K562 treated with DMSO at 1 percent for 12 hours (cell line): ENCODE data around the gene ILF3. TPM values are rescaled to one million over a fixed set of nuclear protein-coding genes. Genes with fewer than 3 reads are reported as not detected.

ENCODE experiments used
- total RNA-seq: library from RNA; unstranded; fragments of 300-600 nt; gene quantifications from 2 replicates; pipeline ENCODE4 v1.2.3, GENCODE V29; 2022; ENCODE audit not compliant: insufficient read depth

ILF3 gene
- total RNA-seq: 107 and 235 TPM in 2 replicates

DNA sequence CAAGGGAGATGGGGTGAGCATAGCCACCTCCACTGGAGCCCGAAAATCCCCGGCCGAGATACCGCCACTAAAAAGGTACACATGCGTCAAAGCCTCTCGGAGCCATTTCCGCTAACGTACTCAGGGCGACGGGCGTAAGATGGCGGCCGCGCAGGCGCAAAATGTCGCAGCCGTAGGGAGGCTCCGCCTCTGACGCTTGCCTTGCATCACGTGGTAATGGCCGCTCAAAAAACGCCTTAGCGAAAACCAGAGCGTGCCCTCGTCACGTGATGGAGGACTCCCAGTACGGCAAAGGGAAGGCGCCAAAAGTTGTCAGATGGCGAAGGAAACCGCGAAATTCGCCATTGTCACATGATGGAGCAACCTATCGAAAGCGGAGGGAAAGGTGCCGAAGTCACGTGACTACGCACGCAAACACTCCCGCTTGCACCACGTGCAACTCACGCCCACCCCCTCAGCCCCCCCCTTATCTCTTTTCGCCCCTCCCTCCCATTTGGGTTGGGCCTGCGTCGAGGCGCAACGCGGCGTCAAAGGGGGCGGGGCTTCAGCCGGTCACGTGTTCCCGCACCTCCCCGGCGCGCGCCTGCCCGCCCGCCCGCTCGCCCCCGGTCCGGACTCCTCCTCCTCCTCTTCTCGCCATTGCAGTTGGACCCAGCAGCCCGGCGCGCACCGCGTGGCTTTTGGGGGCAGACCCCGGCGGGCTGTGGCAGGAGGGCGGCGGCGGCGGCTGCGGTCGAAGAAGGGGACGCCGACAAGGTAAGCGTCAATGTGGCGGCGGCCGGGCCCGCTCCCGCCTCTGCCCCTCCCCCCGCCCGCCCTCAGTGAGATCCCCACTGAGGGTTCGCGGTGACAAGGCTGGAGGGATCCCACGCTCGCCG lies at the start of gene ILF3:
Gene ILF3 (plus strand): TSS at position 615 of the 878 bp plus-strand sequence. CDS start 16,260 bp downstream, outside the sequence.

DNA sequence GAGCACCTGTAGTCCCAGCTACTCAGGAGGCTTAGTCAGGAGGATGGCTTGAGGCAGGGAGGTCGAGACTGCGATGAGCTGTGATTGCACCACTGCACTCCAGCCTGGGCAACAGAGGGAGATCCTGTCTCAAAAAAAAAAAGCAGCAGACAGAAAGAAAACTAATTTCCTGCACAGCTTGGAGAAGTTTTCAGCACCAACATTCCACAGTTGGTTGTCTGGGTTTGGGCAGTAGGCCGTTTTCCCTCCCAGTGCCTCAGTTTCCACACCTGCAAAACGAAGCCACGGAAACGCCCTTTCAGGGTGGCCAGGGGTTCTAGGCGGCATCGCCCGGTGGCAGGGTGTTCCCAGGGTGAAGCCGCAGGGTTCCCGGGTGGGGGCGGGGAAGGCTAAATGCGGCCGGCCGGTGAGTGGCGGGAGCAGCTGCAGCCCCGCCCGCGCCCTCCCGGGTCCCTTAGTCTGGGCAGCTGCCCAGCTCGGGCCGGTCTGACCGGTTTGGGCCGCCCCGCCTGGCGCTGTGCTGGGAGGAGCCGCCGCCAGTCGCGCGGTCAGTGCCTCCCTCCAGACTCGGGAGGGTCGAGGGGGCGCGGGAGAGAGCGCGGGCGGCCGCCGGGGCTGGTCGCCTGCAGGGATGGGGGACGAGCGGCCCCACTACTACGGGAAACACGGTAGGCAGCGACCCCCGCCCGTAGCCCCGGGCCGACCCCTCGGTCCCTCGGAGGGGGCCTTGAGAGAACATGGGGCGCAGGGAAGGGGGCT lies 29.0 kb upstream of the ILF3 start, which contains the start of gene SLC44A2:
Gene SLC44A2 (plus strand): TSS at position 551 of the 759 bp plus-strand sequence. CDS start 81 bp downstream, at position 632.

DNA sequence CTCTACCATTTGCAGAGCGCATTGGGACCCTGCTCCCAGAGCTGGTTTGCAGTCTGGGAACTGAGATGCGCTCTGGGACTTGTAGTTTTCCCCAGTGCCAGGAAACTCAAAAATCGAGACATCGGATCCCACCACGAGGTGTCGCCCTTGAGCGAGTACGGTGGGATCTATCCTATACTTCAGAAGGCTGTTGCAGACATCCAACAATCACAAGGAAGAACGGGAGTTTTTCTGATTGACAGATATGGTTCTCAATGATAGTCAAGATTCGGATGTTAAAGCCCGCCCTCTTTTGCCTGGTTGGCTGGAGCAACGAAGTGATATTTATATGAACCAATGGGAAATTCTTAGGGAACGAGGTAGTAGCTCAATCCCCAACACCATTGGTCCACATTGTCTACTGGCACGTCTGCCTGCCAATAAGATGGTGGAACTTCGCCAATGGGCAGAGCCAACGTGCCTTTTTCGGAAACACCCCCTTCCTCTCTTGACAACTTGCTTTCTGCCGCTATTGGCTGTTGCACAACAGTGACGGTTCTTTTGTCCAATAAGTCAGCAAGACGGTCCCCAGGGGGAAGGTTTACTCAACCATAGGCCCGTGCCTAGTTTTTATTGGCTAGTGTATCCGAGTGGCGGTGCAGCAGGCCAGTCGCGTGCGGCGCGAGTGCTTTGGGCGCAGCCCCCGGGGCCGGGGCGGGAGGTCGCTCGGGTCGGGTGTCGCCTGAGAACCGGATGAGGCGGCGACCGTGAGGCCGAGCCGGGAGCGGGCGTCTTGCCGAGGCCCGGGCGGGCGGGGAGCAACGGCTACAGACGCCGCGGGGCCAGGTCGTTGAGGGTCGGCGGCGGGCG lies 63.4 kb downstream of the ILF3 start, which contains the start of gene DNM2:
Gene DNM2 (plus strand): TSS at position 724 of the 849 bp plus-strand sequence. CDS start 164 bp downstream, outside the sequence.

Other genes starting within 250 kb of the ILF3 start
- 7.6 and 19.3 TPM in 2 replicates for gene PDE4A, start 233.8 kb upstream of the ILF3 start, total RNA-seq
- gene KEAP1, start 151.0 kb upstream of the ILF3 start, total RNA-seq: 55.0 and 67.1 TPM in 2 replicates
- gene S1PR5, start 136.9 kb upstream of the ILF3 start, total RNA-seq: not detected in 2 replicates
- gene ATG4D, start 110.4 kb upstream of the ILF3 start, total RNA-seq: 56.4 and 82.6 TPM in 2 replicates
- gene KRI1, start 88.3 kb upstream of the ILF3 start, total RNA-seq: 26.6 and 38.1 TPM in 2 replicates
- 35.4 and 42.7 TPM in 2 replicates for gene CDKN2D, start 85.4 kb upstream of the ILF3 start, total RNA-seq
- gene AP1M2, start 67.0 kb upstream of the ILF3 start, total RNA-seq: not detected in 2 replicates
- 25.9 and 39.9 TPM in 2 replicates for gene SLC44A2, start 28.8 kb upstream of the ILF3 start, total RNA-seq
- 11.5 and 18.7 TPM in 2 replicates for gene QTRT1, start 47.1 kb downstream of the ILF3 start, total RNA-seq
- 138 and 240 TPM in 2 replicates for gene DNM2, start 63.7 kb downstream of the ILF3 start, total RNA-seq
- gene TMED1, start 181.9 kb downstream of the ILF3 start, total RNA-seq: 59.0 and 100.0 TPM in 2 replicates
- 0.84 TPM in 1 of 2 replicates, not detected in the other for gene C19orf38, start 194.1 kb downstream of the ILF3 start, total RNA-seq
- 41.5 and 74.7 TPM in 2 replicates for gene CARM1, start 217.2 kb downstream of the ILF3 start, total RNA-seq